OCI-LY1 (cell line): ENCODE measurements around the gene MRAS.

Experiments
- EZH2 ChIP-seq: fragments of 200-600 bp; sonication (generic), shearing (Covaris generic); IDR thresholded peaks from 2 replicates; pipeline ENCODE4 v1.8.0; 2017; ENCODE audit warnings: borderline replicate concordance, mixed run types, mild to moderate bottlenecking, antibody characterized with exemption, low read length, moderate library complexity, mixed read lengths
- TF ChIP-seq, protein P1 (sequence below): fragments of 200-600 bp; sonication (generic), shearing (Covaris generic); IDR thresholded peaks from 2 replicates; pipeline ENCODE4 v1.5.1; 2017; ENCODE audit warnings: mild to moderate bottlenecking, antibody characterized with exemption, low read length, moderate library complexity, mixed read lengths

- TF ChIP-seq EZH2 = no peak
- TF ChIP-seq, protein P1, sequence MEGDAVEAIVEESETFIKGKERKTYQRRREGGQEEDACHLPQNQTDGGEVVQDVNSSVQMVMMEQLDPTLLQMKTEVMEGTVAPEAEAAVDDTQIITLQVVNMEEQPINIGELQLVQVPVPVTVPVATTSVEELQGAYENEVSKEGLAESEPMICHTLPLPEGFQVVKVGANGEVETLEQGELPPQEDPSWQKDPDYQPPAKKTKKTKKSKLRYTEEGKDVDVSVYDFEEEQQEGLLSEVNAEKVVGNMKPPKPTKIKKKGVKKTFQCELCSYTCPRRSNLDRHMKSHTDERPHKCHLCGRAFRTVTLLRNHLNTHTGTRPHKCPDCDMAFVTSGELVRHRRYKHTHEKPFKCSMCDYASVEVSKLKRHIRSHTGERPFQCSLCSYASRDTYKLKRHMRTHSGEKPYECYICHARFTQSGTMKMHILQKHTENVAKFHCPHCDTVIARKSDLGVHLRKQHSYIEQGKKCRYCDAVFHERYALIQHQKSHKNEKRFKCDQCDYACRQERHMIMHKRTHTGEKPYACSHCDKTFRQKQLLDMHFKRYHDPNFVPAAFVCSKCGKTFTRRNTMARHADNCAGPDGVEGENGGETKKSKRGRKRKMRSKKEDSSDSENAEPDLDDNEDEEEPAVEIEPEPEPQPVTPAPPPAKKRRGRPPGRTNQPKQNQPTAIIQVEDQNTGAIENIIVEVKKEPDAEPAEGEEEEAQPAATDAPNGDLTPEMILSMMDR = no peak
Measured at GRCh38 chr3:138359919-138360868, 11.8 kb downstream of the MRAS start.
